HUES6 (cell line): ENCODE results near the gene MRPL54.

Experiments
- H3K27ac ChIP-seq: 2 replicates; pipeline ENCODE4 v1.7.0; 2013; ENCODE audit warnings: low read depth, mild to moderate bottlenecking, low read length, inconsistent platforms
- H3K27me3 ChIP-seq: 2 replicates; pipeline ENCODE4 v1.6.1; 2013; ENCODE audit warnings: low read length; ENCODE audit not compliant: control insufficient read depth, insufficient read depth
- H3K36me3 ChIP-seq: 2 replicates; pipeline ENCODE4 v1.6.1; 2013; ENCODE audit warnings: low read length; ENCODE audit not compliant: control insufficient read depth, insufficient read depth
- H3K4me1 ChIP-seq: 2 replicates; pipeline ENCODE4 v1.6.1; 2013; ENCODE audit warnings: low read length; ENCODE audit not compliant: control insufficient read depth, insufficient read depth
- H3K4me3 ChIP-seq: 2 replicates; pipeline ENCODE4 v1.5.1; 2013; ENCODE audit warnings: low read depth, low read length
- H3K9ac ChIP-seq: one replicate; pipeline ENCODE4 v1.6.1; 2013; ENCODE audit warnings: mild to moderate bottlenecking, low read length
- H3K9me3 ChIP-seq: 2 replicates; pipeline ENCODE4 v1.6.1; 2013; ENCODE audit warnings: low read depth, low read length; ENCODE audit not compliant: control insufficient read depth, insufficient read depth

MRPL54 gene

GRCh38 chr19:3803986-3804385 is 41.5 kb downstream of the MRPL54 start:
- Histone ChIP-seq H3K9ac (no peak overlapping the region), H3K27me3 (peaks cover 34% of the 10 kb centered on the region), H3K4me1 (peaks cover 3% of the 10 kb centered on the region; the same call in 1 of the 2 replicates), H3K9me3 (no peaks in the 10 kb centered on the region), H3K27ac (no peak overlapping the region), H3K4me3 (no peak overlapping the region), H3K36me3 (no peaks in the 10 kb centered on the region)

GRCh38 chr19:3804429-3804828 is 41.9 kb downstream of the MRPL54 start:
- Histone ChIP-seq H3K27ac (no peak overlapping the region), H3K27me3 (peaks cover 31% of the 10 kb centered on the region), H3K9ac (no peak overlapping the region), H3K9me3 (no peaks in the 10 kb centered on the region), H3K4me1 (peaks cover 3% of the 10 kb centered on the region; the same call in 1 of the 2 replicates), H3K36me3 (no peaks in the 10 kb centered on the region), H3K4me3 (no peak overlapping the region)

- Histone ChIP-seq H3K27me3 (peaks cover 22% of the 10 kb centered on the region), H3K27ac (no peak overlapping the region), H3K4me3 (no peak overlapping the region), H3K9ac (no peak overlapping the region), H3K36me3 (no peaks in the 10 kb centered on the region), H3K4me1 (peaks cover 3% of the 10 kb centered on the region; the same call in 1 of the 2 replicates), H3K9me3 (no peaks in the 10 kb centered on the region)
These were observed 43.4 kb downstream of the MRPL54 start for GRCh38 chr19:3805859-3806258.

- H3K27ac ChIP-seq: no peak overlapping the region
- no peaks in the 10 kb centered on the region for H3K36me3 ChIP-seq
- H3K4me1 ChIP-seq: no peaks in the 10 kb centered on the region
- H3K9ac ChIP-seq: no peak overlapping the region
- H3K27me3 ChIP-seq: peaks cover 9% of the 10 kb centered on the region; the same call in 1 of the 2 replicates
- H3K9me3 ChIP-seq: no peaks in the 10 kb centered on the region
- H3K4me3 ChIP-seq: no peak overlapping the region
These were observed 44.6 kb downstream of the MRPL54 start for GRCh38 chr19:3807131-3807480.

GRCh38 chr19:3807574-3808354 is 45.3 kb downstream of the MRPL54 start:
- Histone ChIP-seq H3K4me1 (no peaks in the 10 kb centered on the region), H3K9ac (no peak overlapping the region), H3K4me3 (no peak overlapping the region), H3K27ac (no peak overlapping the region), H3K36me3 (no peaks in the 10 kb centered on the region), H3K9me3 (no peaks in the 10 kb centered on the region), H3K27me3 (peaks cover 3% of the 10 kb centered on the region; the same call in 1 of the 2 replicates)

- Histone ChIP-seq H3K4me1 (no peaks in the 10 kb centered on the region), H3K27ac (no peak overlapping the region), H3K9me3 (no peaks in the 10 kb centered on the region), H3K9ac (no peak overlapping the region), H3K4me3 (no peak overlapping the region), H3K36me3 (no peaks in the 10 kb centered on the region), H3K27me3 (no peaks in the 10 kb centered on the region)
These were observed 46.1 kb downstream of the MRPL54 start for GRCh38 chr19:3808420-3809143.

GRCh38 chr19:3809881-3810707 is 47.6 kb downstream of the MRPL54 start:
- Histone ChIP-seq H3K4me1 (no peaks in the 10 kb centered on the region), H3K9ac (no peak overlapping the region), H3K27me3 (no peaks in the 10 kb centered on the region), H3K36me3 (no peaks in the 10 kb centered on the region), H3K27ac (no peak overlapping the region), H3K9me3 (no peaks in the 10 kb centered on the region), H3K4me3 (no peak overlapping the region)

GRCh38 chr19:3810708-3811355 is 48.4 kb downstream of the MRPL54 start:
- Histone ChIP-seq H3K9me3 (no peaks in the 10 kb centered on the region), H3K27me3 (no peaks in the 10 kb centered on the region), H3K27ac (no peak overlapping the region), H3K9ac (no peak overlapping the region), H3K4me3 (no peak overlapping the region), H3K36me3 (no peaks in the 10 kb centered on the region), H3K4me1 (no peaks in the 10 kb centered on the region)

- Histone ChIP-seq H3K27ac (no peak overlapping the region), H3K27me3 (no peaks in the 10 kb centered on the region), H3K9me3 (no peaks in the 10 kb centered on the region), H3K9ac (no peak overlapping the region), H3K36me3 (no peaks in the 10 kb centered on the region), H3K4me1 (no peaks in the 10 kb centered on the region; the same call in 1 of the 2 replicates), H3K4me3 (no peak overlapping the region)
These were observed 51.3 kb downstream of the MRPL54 start for GRCh38 chr19:3813473-3814392.

- H3K27ac ChIP-seq: no peak overlapping the region
- no peaks in the 10 kb centered on the region; the same call in 1 of the 2 replicates for H3K4me1 ChIP-seq
- no peaks in the 10 kb centered on the region for H3K27me3 ChIP-seq
- H3K36me3 ChIP-seq: no peaks in the 10 kb centered on the region
- H3K9ac ChIP-seq: no peak overlapping the region
- H3K4me3 ChIP-seq: no peak overlapping the region
- H3K9me3 ChIP-seq: no peaks in the 10 kb centered on the region
These were observed 52.2 kb downstream of the MRPL54 start for GRCh38 chr19:3814648-3815047.
